Right cardiac atrium (tissue), 5 donors: ENCODE results near the gene EPHB4. TPM values are rescaled to one million over a fixed set of nuclear protein-coding genes. Genes with fewer than 3 reads are reported as not detected.
A peak's percentile ranks its signal among the peaks of the same experiment; 100 is the strongest.

Source experiments
- ATAC-seq, 2 donors: fragments of 200-7000 bp; cut with Tn5 transposase; one replicate each; pipeline versions ENCODE4 v1.8.0 to v1.9.1; 2020; ENCODE audit warnings: moderate library complexity in 2 of 2, mild to moderate bottlenecking in 1 of 2
- DNase-seq, 3 donors: peaks; one replicate each; pipeline ENCODE4 v3.0.0-alpha.2; 2020
- H3K27ac ChIP-seq: one replicate; pipeline ENCODE4 v1.5.1; 2013; ENCODE audit warnings: mild to moderate bottlenecking, low read length, control low read depth, moderate library complexity
- H3K27me3 ChIP-seq: one replicate; pipeline ENCODE4 v1.6.1; 2013; ENCODE audit not compliant: control insufficient read depth, insufficient read depth
- H3K4me1 ChIP-seq: one replicate; pipeline ENCODE4 v1.6.1; 2013; ENCODE audit warnings: low read length; ENCODE audit not compliant: control insufficient read depth, insufficient read depth
- H3K4me3 ChIP-seq: one replicate; pipeline ENCODE4 v1.5.1; 2013; ENCODE audit warnings: low read length, control low read depth
- H3K9me3 ChIP-seq: one replicate; pipeline ENCODE4 v1.6.1; 2013; ENCODE audit warnings: low read length; ENCODE audit not compliant: control insufficient read depth
- WGBS: extraction: QIAGEN DNeasy Blood & Tissue Kit; methylation state at CpG from one replicate; pipeline ENCODE4 v1.1.7; 2013; 5-methylcytosine and 5-hydroxymethylcytosine counted together
- intact Hi-C, 4 donors: fragments of 100-400 bp; cut with DNase I; formaldehyde crosslinking; loops; one replicate each; pipeline versions ENCODE4 v1.11.0 to v1.14.0; 2022 to 2023
- polyA plus RNA-seq: library from polyadenylated mRNA; stranded (reverse); fragments of 200-250 nt; gene quantifications from one replicate; pipeline ENCODE4 v1.2.3, GENCODE V29; 2013
- total RNA-seq, 4 donors: library from RNA; stranded (reverse); fragmentation: NEBNext Ultra II Directional; extraction: Animal tissue kit (Norgen Biotek cat#: 25700); gene quantifications; one replicate each; pipeline ENCODE4 v1.2.1, GENCODE V29; 2021
- donor health status: healthy with polysubstance abuse.
- donor health status: DM: no; HTN: yes; CAD: no.
- donor health status: DM: no; HTN: no; CAD: no.
- donor health status: DM: no; HTN: yes; CAD: no; lungs with severe emphysema.
- donor health status: DM: yes; HTN: yes; CAD: no.

Gene EPHB4
- total and polyA plus RNA-seq, 5 donors = 14.4 to 51.4 (median 29.6) TPM

DNA sequence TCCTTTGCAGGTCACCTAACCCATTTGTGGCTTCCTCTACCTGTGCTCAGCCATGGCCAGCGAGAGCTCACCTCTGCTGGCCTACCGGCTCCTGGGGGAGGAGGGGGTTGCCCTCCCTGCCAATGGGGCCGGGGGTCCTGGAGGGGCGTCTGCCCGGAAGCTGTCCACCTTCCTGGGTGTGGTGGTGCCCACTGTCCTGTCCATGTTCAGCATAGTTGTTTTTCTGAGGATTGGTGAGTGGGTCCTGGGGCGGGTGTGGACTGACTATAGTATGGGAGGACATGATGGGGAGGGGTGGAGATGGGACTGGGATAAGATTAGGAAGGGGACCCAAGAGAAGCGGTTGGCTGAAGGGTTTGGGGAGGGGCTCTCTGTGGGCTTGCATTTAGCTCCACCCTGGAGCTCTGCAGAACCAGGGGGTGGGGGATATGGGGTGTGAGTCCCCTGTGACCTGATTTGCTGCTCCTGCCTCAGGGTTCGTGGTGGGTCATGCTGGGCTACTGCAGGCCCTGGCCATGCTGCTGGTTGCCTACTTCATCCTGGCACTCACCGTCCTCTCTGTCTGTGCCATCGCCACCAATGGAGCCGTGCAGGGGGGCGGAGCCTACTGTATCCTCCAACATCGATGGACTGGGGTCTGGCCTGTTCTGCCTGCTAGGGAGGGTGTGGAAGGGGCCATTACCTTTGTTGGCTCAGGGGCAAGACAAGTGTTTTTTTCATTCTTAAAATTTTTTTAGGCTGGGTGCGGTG lies 27.0 kb upstream of the EPHB4 start:
- ATAC-seq = no peak
- H3K9me3 ChIP-seq = no peaks in the 10 kb centered on the region
- H3K27ac ChIP-seq = no peak overlapping the region
- intact Hi-C loops = loop anchor here in 3 of 4 donors (5.0 to 10.0 kb wide), 3 partner anchors 52 to 160 kb away; partner anchors contain the start of genes GIGYF1 (in 1 of the 3) and POP7 (in 1 of the 3)
- H3K27me3 ChIP-seq = no peaks in the 10 kb centered on the region
- no peak overlapping the region for H3K4me3 ChIP-seq
- 90% methylated on average over 14 of the region's 14 CpGs for WGBS
- no peaks in the 10 kb centered on the region for H3K4me1 ChIP-seq
- DNase-seq = peak in 1 of 3 donors; percentile 54

GRCh38 chr7:100852048-100852872 lies 24.9 kb upstream of the EPHB4 start, which contains the start of gene SLC12A9:
TSS of gene SLC12A9 (plus strand) at chr7:100852713. CDS start at chr7:100854198, 1,485 bp downstream.
- intact Hi-C loops = loop anchor here (2.0 to 10.0 kb wide), 4 partner anchors 50 to 157 kb away; partner anchors contain the start of genes GIGYF1 (in 1 of the 4) and POP7 (in 1 of the 4)
- under 1% methylated on average over 71 of the region's 71 CpGs for WGBS
- Histone ChIP-seq H3K4me1 (no peaks in the 10 kb centered on the region), H3K27me3 (no peaks in the 10 kb centered on the region), H3K27ac (no peak within 1 kb of the TSS), H3K9me3 (no peaks in the 10 kb centered on the region), H3K4me3 (peak within 1 kb of the TSS; percentile 55)
- DNase-seq = peak; percentile 94 to 97 (median 97)
- ATAC-seq = peak; percentile 99

- no peak overlapping the region for H3K4me3 ChIP-seq
- H3K4me1 ChIP-seq = no peaks in the 10 kb centered on the region
- 98% methylated on average over 4 of the region's 4 CpGs for WGBS
- H3K27me3 ChIP-seq = no peaks in the 10 kb centered on the region
- no peaks in the 10 kb centered on the region for H3K9me3 ChIP-seq
- H3K27ac ChIP-seq = no peak overlapping the region
- DNase-seq = no peak
- no peak for ATAC-seq
- intact Hi-C loops = no loop called here
Observed at GRCh38 chr7:100847360-100847759, 20.0 kb upstream of the EPHB4 start.

GRCh38 chr7:100840470-100841100 lies 13.3 kb upstream of the EPHB4 start:
- Histone ChIP-seq H3K4me1 (no peaks in the 10 kb centered on the region), H3K9me3 (no peaks in the 10 kb centered on the region), H3K27ac (no peak overlapping the region), H3K27me3 (no peaks in the 10 kb centered on the region), H3K4me3 (no peak overlapping the region)
- intact Hi-C loops = no loop called here
- WGBS = 72% methylated on average over 8 of the region's 8 CpGs
- DNase-seq (no peak), ATAC-seq (no peak)

DNA sequence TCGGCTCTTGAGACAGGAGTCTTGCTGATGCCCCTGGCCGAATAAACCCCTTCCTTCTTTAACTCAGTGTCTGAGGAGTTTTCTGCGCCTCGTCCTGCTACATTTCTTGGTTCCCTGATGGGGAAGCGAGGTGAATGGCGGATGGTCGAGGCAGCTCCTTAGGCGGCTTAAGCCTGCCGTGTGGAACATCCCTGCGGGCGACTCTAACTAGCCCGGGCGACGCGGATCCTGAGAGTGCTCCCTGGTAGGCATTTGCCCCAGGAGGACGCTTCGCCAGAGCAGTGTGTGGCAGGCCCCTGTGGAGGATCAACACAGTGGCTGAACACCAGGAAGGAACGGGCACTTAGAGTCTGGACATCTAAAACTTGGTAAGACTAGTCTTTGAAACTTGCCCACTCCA lies 12.0 kb upstream of the EPHB4 start:
- Histone ChIP-seq H3K4me1 (no peaks in the 10 kb centered on the region), H3K4me3 (no peak overlapping the region), H3K9me3 (no peaks in the 10 kb centered on the region), H3K27me3 (no peaks in the 10 kb centered on the region), H3K27ac (no peak overlapping the region)
- no peak for ATAC-seq
- intact Hi-C loops = no loop called here
- DNase-seq = peak in 1 of 3 donors; percentile 32
- WGBS = 95% methylated on average over 18 of the region's 18 CpGs

- ATAC-seq (peak; percentile 87 to 96), DNase-seq (peak; percentile 95 to 97 (median 96))
- no peaks in the 10 kb centered on the region for H3K9me3 ChIP-seq
- peak overlapping the region; percentile 48 for H3K4me3 ChIP-seq
- H3K4me1 ChIP-seq = no peaks in the 10 kb centered on the region
- intact Hi-C loops = no loop called here
- WGBS = 3% methylated on average over 37 of the region's 37 CpGs
- no peaks in the 10 kb centered on the region for H3K27me3 ChIP-seq
- peak overlapping the region; percentile 88 for H3K27ac ChIP-seq
Observed at GRCh38 chr7:100837099-100837836, 9.9 kb upstream of the EPHB4 start.

- no peaks in the 10 kb centered on the region for H3K4me1 ChIP-seq
- peak overlapping the region; percentile 48 for H3K4me3 ChIP-seq
- no peaks in the 10 kb centered on the region for H3K27me3 ChIP-seq
- WGBS = 27% methylated on average over 6 of the region's 6 CpGs
- peak overlapping the region; percentile 88 for H3K27ac ChIP-seq
- H3K9me3 ChIP-seq = no peaks in the 10 kb centered on the region
- ATAC-seq = no peak
- intact Hi-C loops = no loop called here
- no peak for DNase-seq
Observed at GRCh38 chr7:100836812-100837098, 9.4 kb upstream of the EPHB4 start.

DNA sequence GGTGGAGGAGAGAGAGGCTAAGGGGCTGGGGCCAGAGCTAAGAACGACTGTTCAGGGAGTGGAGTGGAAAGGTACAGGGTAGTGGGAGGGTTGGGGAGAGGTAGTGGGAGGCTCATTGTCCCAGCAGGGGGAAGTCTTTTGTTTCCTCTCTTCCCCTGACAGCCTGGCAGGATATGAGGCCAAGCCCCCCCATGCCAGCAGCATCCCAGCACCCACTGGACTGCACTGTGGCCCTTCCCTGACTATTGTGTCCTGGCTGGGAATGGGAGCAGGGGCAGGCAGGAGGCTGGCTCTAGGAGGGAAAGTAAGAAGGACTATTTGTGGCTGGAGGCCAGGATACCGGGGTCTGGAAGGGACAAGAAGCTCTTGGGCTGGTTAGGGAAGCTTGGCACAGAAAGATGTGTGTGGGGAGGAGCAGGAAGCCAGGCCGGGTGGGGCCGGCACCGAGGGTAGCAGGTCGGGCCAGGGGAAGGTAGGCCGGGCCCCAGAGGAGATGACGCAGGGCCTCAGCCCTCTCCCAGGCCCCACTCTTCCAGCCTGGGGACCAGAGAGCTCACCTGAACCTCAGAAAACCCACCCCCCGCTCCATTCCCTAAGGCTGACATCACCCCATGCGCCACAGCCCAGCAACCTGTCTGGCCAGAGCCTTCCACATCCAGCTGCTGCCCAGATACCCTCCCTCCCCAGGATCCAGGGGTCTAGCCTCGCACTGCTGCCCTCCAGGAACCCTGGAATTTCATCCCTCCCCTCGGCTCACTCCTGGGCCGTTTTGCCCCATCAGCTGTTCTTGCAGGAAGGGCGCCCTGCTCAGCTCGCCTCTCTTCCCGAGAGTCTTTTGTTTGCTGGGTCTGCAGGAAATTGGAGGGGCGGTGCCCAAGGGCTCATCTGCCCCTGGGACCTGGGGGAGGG lies 8.8 kb upstream of the EPHB4 start:
- Histone ChIP-seq H3K4me1 (no peaks in the 10 kb centered on the region), H3K27ac (peak overlapping the region; percentile 92), H3K27me3 (no peaks in the 10 kb centered on the region), H3K4me3 (no peak overlapping the region), H3K9me3 (no peaks in the 10 kb centered on the region)
- DNase-seq (peak; percentile 85 to 87 (median 86)), ATAC-seq (peak; percentile 84 to 92)
- intact Hi-C loops = no loop called here
- 35% methylated on average over 17 of the region's 17 CpGs for WGBS

- H3K27ac ChIP-seq = no peak overlapping the region
- no peak for DNase-seq
- H3K9me3 ChIP-seq = no peaks in the 10 kb centered on the region
- no peak overlapping the region for H3K4me3 ChIP-seq
- intact Hi-C loops = no loop called here
- WGBS = 94% methylated on average over 5 of the region's 5 CpGs
- ATAC-seq = no peak
- no peaks in the 10 kb centered on the region for H3K27me3 ChIP-seq
- H3K4me1 ChIP-seq = no peaks in the 10 kb centered on the region
Observed at GRCh38 chr7:100832281-100832633, 4.9 kb upstream of the EPHB4 start.

DNA sequence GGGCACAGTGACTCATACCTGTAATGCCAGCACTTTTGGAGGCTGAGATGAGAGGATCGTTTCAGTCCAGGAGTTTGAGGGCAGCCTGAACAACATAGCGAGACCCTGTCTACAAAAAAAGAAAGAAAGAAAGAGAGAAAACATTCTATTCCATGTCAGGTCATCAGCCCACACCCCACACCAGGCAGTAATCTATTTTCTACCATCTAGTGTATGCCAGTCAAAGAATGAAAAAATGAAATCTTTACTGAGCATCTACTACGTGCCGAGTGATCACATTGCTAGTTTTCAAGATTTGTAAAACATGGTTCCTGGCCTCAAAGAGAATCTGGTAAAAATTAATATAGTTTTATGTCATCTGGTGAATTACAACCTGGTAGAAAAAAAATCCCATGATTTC lies 3.1 kb upstream of the EPHB4 start:
- Histone ChIP-seq H3K9me3 (no peaks in the 10 kb centered on the region), H3K27me3 (no peaks in the 10 kb centered on the region), H3K4me1 (no peaks in the 10 kb centered on the region), H3K27ac (no peak overlapping the region), H3K4me3 (no peak overlapping the region)
- intact Hi-C loops = no loop called here
- no peak for ATAC-seq
- 89% methylated on average over 4 of the region's 4 CpGs for WGBS
- DNase-seq = no peak
